Adrenal gland (tissue), 12 donors: ENCODE data around the gene APOB. TPM values are rescaled to one million over a fixed set of nuclear protein-coding genes. Genes with fewer than 3 reads are reported as not detected.

Source experiments
- DNase-seq, 7 donors: peaks; one replicate each; pipeline ENCODE4 v3.0.0-alpha.2; 2019 to 2020
- H3K27ac ChIP-seq, 5 donors: fragments of 200-600 bp; sonication (generic) in 4 of 5; 1 replicate in 3 of 5; 2 replicates in 2 of 5; pipeline versions ENCODE4 v1.5.1 to v1.8.0; 2016 to 2020; ENCODE audit warnings: mild to moderate bottlenecking in 1 of 5
- H3K27me3 ChIP-seq: fragments of 200-600 bp; 2 replicates; pipeline ENCODE4 v1.8.0; 2021
- H3K36me3 ChIP-seq, 2 donors: fragments of 200-600 bp; replicated peaks in 1 of 2; 1 replicate in 1 of 2; 2 replicates in 1 of 2; pipeline versions ENCODE4 v1.5.1 to v1.8.0; 2018 to 2022
- H3K4me1 ChIP-seq, 2 donors: fragments of 200-600 bp; replicated peaks in 1 of 2; 1 replicate in 1 of 2; 2 replicates in 1 of 2; pipeline versions ENCODE4 v1.5.1 to v1.8.0; 2018 to 2021
- H3K4me3 ChIP-seq, 4 donors: fragments of 200-600 bp; sonication (generic) in 3 of 4; one replicate each; pipeline ENCODE4 v1.5.1; 2016 to 2018
- H3K9me3 ChIP-seq, 3 donors: fragments of 200-600 bp; sonication (generic) in 1 of 3; replicated peaks in 1 of 3; 1 replicate in 2 of 3; 2 replicates in 1 of 3; pipeline versions ENCODE4 v1.5.1 to v1.8.0; 2016 to 2021
- POLR2A ChIP-seq, 2 donors: fragments of 450-650 bp; IDR thresholded peaks; one replicate each; pipeline ENCODE4 v1.6.1; 2017; ENCODE audit warnings: antibody characterized with exemption in 2 of 2, mild to moderate bottlenecking in 2 of 2, moderate library complexity in 1 of 2
- WGBS, 4 donors: extraction: QIAGEN DNeasy Blood & Tissue Kit in 2 of 4; methylation state at CpG; one replicate each; pipeline versions ENCODE4 v1.1.5 to v1.1.7; 2013 to 2017; 5-methylcytosine and 5-hydroxymethylcytosine counted together
- intact Hi-C, 2 donors: fragments of 100-400 bp; cut with DNase I; formaldehyde crosslinking; loops; one replicate each; pipeline versions ENCODE4 v1.14.1 to v1.15.0; 2022 to 2023
- polyA plus RNA-seq, 3 donors: library from polyadenylated mRNA; stranded (reverse); fragments of 200-250 nt in 2 of 3; fragments of 350-450 nt in 1 of 3; fragmentation: Illumina TruSeq in 1 of 3; extraction: RNeasy Lipid Tissue Mini Kit (QIAGEN cat#74804) in 1 of 3; gene quantifications; one replicate each; pipeline ENCODE4 v1.2.3, GENCODE V29; 2013 to 2014
- total RNA-seq, 9 donors: library from RNA; depleted of rRNA in 4 of 9; stranded (reverse); fragments of >200 nt in 4 of 9; fragments of 120-200 nt in 1 of 9; fragmentation: NEBNext Ultra II Directional in 1 of 9; extraction: Animal tissue kit (Norgen Biotek cat#: 25700) in 1 of 9; gene quantifications; one replicate each; pipeline versions ENCODE4 v1.1.0 to v1.2.4, GENCODE V29; 2013 to 2023
- TF ChIP-seq, protein P1 (sequence below), 6 experiments: fragments of 450-650 bp in 4 of 6; fragments of 200-600 bp in 2 of 6; sonication (generic) in 1 of 6; IDR thresholded peaks; 1 replicate in 5 of 6; 2 replicates in 1 of 6; pipeline versions ENCODE4 v1.5.1 to v1.8.0; 2016 to 2021; ENCODE audit warnings: antibody characterized with exemption in 6 of 6, mild to moderate bottlenecking in 2 of 6, moderate library complexity in 1 of 6
- donor health status: healthy with polysubstance abuse.
- donor health status: Bipolar disorder and iron deficiency.
- donor health status: DM: yes; HTN: yes; CAD: no.
- donor health status: DM: no; HTN: no; CAD: no.
- donor health status: DM: no; HTN: no; CAD: no.
- donor health status: DM: yes; HTN: yes; CAD: no.

APOB gene
- total and polyA plus RNA-seq, 12 donors: under 0.01 to 1.9 (median 0.16) TPM; not detected in 1

DNA sequence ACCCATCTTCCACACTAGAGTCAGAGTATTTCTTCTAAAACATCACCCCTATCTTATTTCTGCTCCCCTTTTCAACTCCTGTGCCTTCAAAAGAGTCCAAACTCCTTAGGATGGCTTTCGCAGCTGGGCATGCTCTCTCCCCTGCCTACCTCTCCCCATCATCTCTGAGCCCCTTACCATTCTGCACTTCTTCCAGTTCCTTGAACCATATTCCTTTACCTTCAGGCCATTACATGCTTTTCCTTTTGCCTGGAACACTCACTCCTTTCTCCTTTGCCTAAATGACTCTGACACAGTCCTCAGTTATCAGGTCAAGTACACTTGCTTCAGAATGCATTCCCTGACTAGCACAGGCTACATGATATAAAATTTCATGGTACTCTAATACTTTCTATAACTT lies 22.4 kb downstream of the APOB start:
- WGBS, 4 donors: 92 to 100% (median 93%) methylated on average over 1 of the region's 1 CpG
- Histone ChIP-seq H3K27ac (no peak overlapping the region), H3K36me3 (no peaks in the 10 kb centered on the region), H3K4me3 (no peak overlapping the region), H3K4me1 (no peaks in the 10 kb centered on the region), H3K9me3 (no peaks in the 10 kb centered on the region), H3K27me3 (no peaks in the 10 kb centered on the region)
- intact Hi-C loops: no loop called here
- TF ChIP-seq, protein P1, sequence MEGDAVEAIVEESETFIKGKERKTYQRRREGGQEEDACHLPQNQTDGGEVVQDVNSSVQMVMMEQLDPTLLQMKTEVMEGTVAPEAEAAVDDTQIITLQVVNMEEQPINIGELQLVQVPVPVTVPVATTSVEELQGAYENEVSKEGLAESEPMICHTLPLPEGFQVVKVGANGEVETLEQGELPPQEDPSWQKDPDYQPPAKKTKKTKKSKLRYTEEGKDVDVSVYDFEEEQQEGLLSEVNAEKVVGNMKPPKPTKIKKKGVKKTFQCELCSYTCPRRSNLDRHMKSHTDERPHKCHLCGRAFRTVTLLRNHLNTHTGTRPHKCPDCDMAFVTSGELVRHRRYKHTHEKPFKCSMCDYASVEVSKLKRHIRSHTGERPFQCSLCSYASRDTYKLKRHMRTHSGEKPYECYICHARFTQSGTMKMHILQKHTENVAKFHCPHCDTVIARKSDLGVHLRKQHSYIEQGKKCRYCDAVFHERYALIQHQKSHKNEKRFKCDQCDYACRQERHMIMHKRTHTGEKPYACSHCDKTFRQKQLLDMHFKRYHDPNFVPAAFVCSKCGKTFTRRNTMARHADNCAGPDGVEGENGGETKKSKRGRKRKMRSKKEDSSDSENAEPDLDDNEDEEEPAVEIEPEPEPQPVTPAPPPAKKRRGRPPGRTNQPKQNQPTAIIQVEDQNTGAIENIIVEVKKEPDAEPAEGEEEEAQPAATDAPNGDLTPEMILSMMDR (IDR thresholded peaks at IDR 0.05): no peak
- no peak for TF ChIP-seq POLR2A (IDR thresholded peaks at IDR 0.05)
- no peak for DNase-seq

DNA sequence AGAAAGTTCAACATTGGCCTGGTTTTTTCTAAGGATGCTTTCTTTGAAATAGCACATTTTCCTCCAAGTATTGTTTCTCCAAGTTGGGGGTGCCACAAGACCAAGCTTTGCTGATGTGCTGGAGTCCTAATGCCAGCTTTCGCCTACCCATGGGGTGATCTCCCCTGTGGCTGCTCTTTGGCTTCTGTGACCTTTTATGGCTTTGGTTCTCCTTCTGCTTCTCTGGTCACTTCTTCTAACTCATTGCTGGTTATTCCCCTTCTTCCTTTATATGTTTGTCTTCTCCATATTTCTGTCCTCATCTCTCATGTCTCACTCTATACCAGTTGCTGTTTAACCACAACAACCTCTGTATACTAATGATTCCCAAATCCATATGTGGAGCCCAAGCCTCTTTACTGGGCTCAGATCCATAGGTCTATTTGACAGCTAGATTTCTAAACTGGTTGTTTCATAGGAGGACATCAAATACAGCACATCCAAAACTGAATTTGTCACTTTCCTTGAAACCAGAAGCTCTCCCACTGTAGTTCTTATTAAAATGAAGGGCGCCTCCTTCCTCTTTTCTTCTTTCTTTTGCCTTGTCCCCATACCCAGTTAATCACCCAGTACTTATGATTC lies 23.1 kb downstream of the APOB start:
- H3K9me3 ChIP-seq: no peaks in the 10 kb centered on the region
- intact Hi-C loops: no loop called here
- 86 to 95% (median 94%) methylated on average over 2 of the region's 2 CpGs for WGBS, 4 donors

DNA sequence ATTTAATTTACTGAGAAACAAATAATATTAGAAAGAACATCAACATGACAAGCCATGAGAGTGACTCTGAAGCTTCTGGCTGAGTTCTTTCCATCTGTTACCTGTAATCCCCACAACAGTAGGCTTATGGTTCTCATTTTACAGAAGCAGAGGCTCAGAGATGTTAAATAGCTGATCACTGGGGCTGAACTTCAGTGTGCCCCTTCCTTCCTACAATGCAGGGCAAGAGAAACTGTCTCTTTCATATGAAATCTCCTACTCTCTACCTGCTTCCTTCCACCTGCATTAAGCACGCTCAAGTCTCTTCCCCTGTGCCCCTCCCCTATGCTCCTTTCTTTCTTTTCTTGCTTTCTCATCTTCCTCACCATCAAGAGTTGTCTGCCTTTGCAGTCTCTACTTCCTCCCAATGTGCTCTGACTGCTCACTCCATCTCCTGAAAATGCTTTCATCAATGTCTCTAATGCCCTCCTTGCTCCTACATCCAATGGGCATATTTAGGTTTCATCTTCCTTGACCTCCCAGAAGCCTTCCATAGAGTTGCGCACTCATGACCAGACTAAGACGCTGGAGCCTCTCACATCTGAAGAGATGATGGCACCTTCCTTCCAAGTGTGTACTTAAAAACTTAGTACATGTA lies 23.7 kb downstream of the APOB start:
- Histone ChIP-seq H3K36me3 (no peaks in the 10 kb centered on the region), H3K9me3 (no peaks in the 10 kb centered on the region), H3K4me3 (no peak overlapping the region), H3K27me3 (no peaks in the 10 kb centered on the region), H3K27ac (no peak overlapping the region), H3K4me1 (no peaks in the 10 kb centered on the region)
- intact Hi-C loops: no loop called here
- 87 to 89% (median 88%) methylated on average over 3 of the region's 3 CpGs for WGBS, 4 donors
- DNase-seq: no peak
- TF ChIP-seq, protein P1 (IDR thresholded peaks at IDR 0.05): no peak
- TF ChIP-seq POLR2A (IDR thresholded peaks at IDR 0.05): no peak

More for the DNA sequence above, 23.1 kb downstream of the APOB start:
- Histone ChIP-seq H3K4me3 (no peak overlapping the region), H3K36me3 (no peaks in the 10 kb centered on the region), H3K27me3 (no peaks in the 10 kb centered on the region), H3K4me1 (no peaks in the 10 kb centered on the region), H3K27ac (no peak overlapping the region)
- no peak for DNase-seq
- TF ChIP-seq, protein P1 (IDR thresholded peaks at IDR 0.05): no peak
- TF ChIP-seq POLR2A (IDR thresholded peaks at IDR 0.05): no peak

DNA sequence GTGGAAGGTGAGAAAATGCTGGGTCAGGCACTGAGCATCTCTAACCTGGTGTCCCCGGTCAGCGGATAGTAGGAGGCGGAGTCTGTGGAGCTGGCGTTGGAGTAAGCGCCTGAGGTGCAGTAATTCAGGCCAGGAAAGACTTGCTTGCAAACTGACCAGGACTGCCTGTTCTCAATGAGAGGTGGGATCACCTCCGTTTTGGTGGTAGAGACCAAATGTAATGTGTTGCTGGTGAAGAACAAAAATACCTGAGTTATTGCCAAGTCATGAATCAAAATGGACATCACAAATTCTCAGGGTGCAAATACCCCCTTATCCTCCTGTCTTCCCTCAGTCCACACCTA lies 24.2 kb downstream of the APOB start:
- Histone ChIP-seq H3K27me3 (no peaks in the 10 kb centered on the region), H3K36me3 (no peaks in the 10 kb centered on the region), H3K27ac (no peak overlapping the region), H3K9me3 (no peaks in the 10 kb centered on the region), H3K4me1 (no peaks in the 10 kb centered on the region), H3K4me3 (no peak overlapping the region)
- intact Hi-C loops: no loop called here
- WGBS, 4 donors: 87 to 92% (median 90%) methylated on average over 6 of the region's 6 CpGs
- TF ChIP-seq, protein P1 (IDR thresholded peaks at IDR 0.05): no peak
- TF ChIP-seq POLR2A (IDR thresholded peaks at IDR 0.05): no peak
- no peak for DNase-seq
